HEK293 (cell line): Measurements from ENCODE around the gene LCN6.

Experiments
- CTCF ChIA-PET: fragments of 350-600 bp; formaldehyde crosslinking; extraction: SDS; loops from one replicate; lab custom pipeline; 2021; ENCODE audit warnings: antibody characterized with exemption; lab: Yijun Ruan, JAX
- POLR2A ChIA-PET: fragments of 300-600 bp; formaldehyde crosslinking; extraction: SDS; loops from one replicate; lab custom pipeline; 2020; ENCODE audit warnings: antibody characterized with exemption, inconsistent platforms; lab: Yijun Ruan, JAX
- H3K27ac ChIP-seq: fragments of 200-500 bp; sonication (Bioruptor generic); 2 replicates; pipeline ENCODE4 v1.5.1; 2014; ENCODE audit warnings: low read depth, low read length, control low read depth, inconsistent platforms; ENCODE audit errors: extremely low read depth
- H3K36me3 ChIP-seq, 2 experiments: fragments of 200-500 bp in 1 of 2; sonication (Bioruptor generic) in 1 of 2; 1 replicate in 1 of 2; 2 replicates in 1 of 2; pipeline ENCODE4 v1.5.1; 2014 to 2017; ENCODE audit warnings: inconsistent platforms in 2 of 2, low read length in 2 of 2; ENCODE audit not compliant: control insufficient read depth in 2 of 2, insufficient read depth in 1 of 2
- H3K4me1 ChIP-seq: fragments of 200-500 bp; sonication (Bioruptor generic); 2 replicates; pipeline ENCODE4 v1.5.1; 2014; ENCODE audit warnings: mild to moderate bottlenecking, low read length, inconsistent platforms; ENCODE audit not compliant: control insufficient read depth, insufficient read depth
- H3K4me3 ChIP-seq: 2 replicates; pipeline ENCODE4 v1.5.1; 2011; ENCODE audit warnings: low read depth, mild to moderate bottlenecking, control low read depth, low read length, moderate library complexity
- H3K9me3 ChIP-seq: fragments of 200-500 bp; sonication (Bioruptor generic); 2 replicates; pipeline ENCODE4 v1.5.1; 2014; ENCODE audit warnings: low read depth, low read length, inconsistent platforms; ENCODE audit not compliant: control insufficient read depth, insufficient read depth
- GFI1B ChIP-seq: fragments of 450-650 bp; formaldehyde crosslinking; IDR thresholded peaks from 2 replicates; pipeline ENCODE4 v1.5.1; 2016; ENCODE audit warnings: missing biosample characterization, missing genetic modification characterization
- HOXC10 ChIP-seq: sonication (generic); formaldehyde crosslinking; IDR thresholded peaks from 2 replicates; pipeline ENCODE4 v1.8.1; 2023; ENCODE audit warnings: mild to moderate bottlenecking, missing genetic modification reagents
- PRDM6 ChIP-seq: fragments of 450-650 bp; formaldehyde crosslinking; IDR thresholded peaks from 2 replicates; pipeline ENCODE4 v1.5.1; 2017; ENCODE audit warnings: missing biosample characterization, missing genetic modification characterization
- TRIM28 ChIP-seq: IDR thresholded peaks from 2 replicates; pipeline ENCODE4 v1.6.1; 2011; ENCODE audit warnings: low read length, control low read depth, borderline replicate concordance
- ZNF121 ChIP-seq: fragments of 450-650 bp; formaldehyde crosslinking; IDR thresholded peaks from 2 replicates; pipeline ENCODE4 v1.5.1; 2016; ENCODE audit warnings: missing biosample characterization, missing genetic modification characterization
- ZNF132 ChIP-seq: fragments of 450-650 bp; formaldehyde crosslinking; IDR thresholded peaks from 2 replicates; pipeline ENCODE4 v1.5.1; 2017; ENCODE audit warnings: missing biosample characterization, missing genetic modification characterization, borderline replicate concordance
- ZNF175 ChIP-seq: fragments of 450-650 bp; formaldehyde crosslinking; IDR thresholded peaks from 2 replicates; pipeline ENCODE4 v1.5.1; 2016; ENCODE audit warnings: missing biosample characterization, missing genetic modification characterization
- ZNF248 ChIP-seq: fragments of 450-650 bp; formaldehyde crosslinking; IDR thresholded peaks from 2 replicates; pipeline ENCODE4 v1.5.1; 2017; ENCODE audit warnings: missing biosample characterization, missing genetic modification characterization
- ZNF292 ChIP-seq: fragments of 450-650 bp; formaldehyde crosslinking; IDR thresholded peaks from 2 replicates; pipeline ENCODE4 v1.5.1; 2016; ENCODE audit warnings: low read depth, missing biosample characterization, missing genetic modification characterization, borderline replicate concordance
- ZNF335 ChIP-seq: fragments of 450-650 bp; formaldehyde crosslinking; conservative IDR thresholded peaks from 2 replicates; pipeline ENCODE4 v1.5.1; 2016; ENCODE audit warnings: missing biosample characterization, missing genetic modification characterization
- ZNF394 ChIP-seq: fragments of 450-650 bp; formaldehyde crosslinking; IDR thresholded peaks from 2 replicates; pipeline ENCODE4 v1.5.1; 2016; ENCODE audit warnings: missing biosample characterization, missing genetic modification characterization, mild to moderate bottlenecking, moderate library complexity, borderline replicate concordance
- ZNF398 ChIP-seq: fragments of 450-650 bp; formaldehyde crosslinking; IDR thresholded peaks from 2 replicates; pipeline ENCODE4 v1.5.1; 2017; ENCODE audit warnings: missing biosample characterization, missing genetic modification characterization
- ZNF423 ChIP-seq: fragments of 450-650 bp; formaldehyde crosslinking; IDR thresholded peaks from 2 replicates; pipeline ENCODE4 v1.5.1; 2016; ENCODE audit warnings: missing biosample characterization, missing genetic modification characterization
- ZNF48 ChIP-seq: fragments of 450-650 bp; formaldehyde crosslinking; IDR thresholded peaks from 2 replicates; pipeline ENCODE4 v1.5.1; 2016; ENCODE audit warnings: missing biosample characterization, missing genetic modification characterization
- ZNF600 ChIP-seq: fragments of 450-650 bp; formaldehyde crosslinking; IDR thresholded peaks from 2 replicates; pipeline ENCODE4 v1.5.1; 2016; ENCODE audit warnings: missing biosample characterization, missing genetic modification characterization
- ZNF645 ChIP-seq: fragments of 450-650 bp; formaldehyde crosslinking; IDR thresholded peaks from 2 replicates; pipeline ENCODE4; 2016; ENCODE audit warnings: missing biosample characterization, missing genetic modification characterization
- ZNF658 ChIP-seq: fragments of 450-650 bp; formaldehyde crosslinking; IDR thresholded peaks from 2 replicates; pipeline ENCODE4; 2016; ENCODE audit warnings: missing biosample characterization, missing genetic modification characterization
- ZNF777 ChIP-seq: fragments of 450-650 bp; formaldehyde crosslinking; IDR thresholded peaks from 2 replicates; pipeline ENCODE4 v1.5.1; 2017; ENCODE audit warnings: missing biosample characterization, missing genetic modification characterization, borderline replicate concordance
- ZSCAN30 ChIP-seq: fragments of 450-650 bp; IDR thresholded peaks from 2 replicates; pipeline ENCODE4 v1.5.1; 2018; ENCODE audit warnings: missing biosample characterization, mild to moderate bottlenecking, missing genetic modification characterization, moderate library complexity

The LCN6 gene

GRCh38 chr9:136700959-136701667 lies 47.2 kb downstream of the LCN6 start:
- Histone ChIP-seq H3K36me3 (no peaks in the 10 kb centered on the region), H3K4me1 (no peaks in the 10 kb centered on the region), H3K4me3 (no peak overlapping the region), H3K27ac (no peak overlapping the region), H3K9me3 (no peaks in the 10 kb centered on the region)
- TF ChIP-seq ZNF292 (tag by site-specific recombination) (no peak), PRDM6 (no peak), ZNF658 (no peak), ZNF777 (tag by site-specific recombination) (no peak), ZNF48 (tag by site-specific recombination) (no peak), ZNF600 (no peak), ZNF398 (tag by site-specific recombination) (no peak), ZNF175 (no peak), ZNF248 (no peak), ZNF132 (tag by site-specific recombination) (no peak), GFI1B (no peak), ZSCAN30 (tag by site-specific recombination) (no peak), TRIM28 (no peak), ZNF394 (no peak), ZNF423 (no peak), HOXC10 (no peak)
- ChIA-PET POLR2A (interaction anchor here (0.6 to 1.1 kb wide), 4 partner anchors 14 to 27 kb away, joined by 3 to 5 read pairs (median 4); partner anchors contain the start of gene AGPAT2), CTCF (interaction anchor here (0.6 to 1.1 kb wide), 5 partner anchors 26 to 676 kb away, joined by 3 to 8 read pairs (median 4); no protein-coding TSS in a partner anchor)

- H3K4me1 ChIP-seq: no peaks in the 10 kb centered on the region
- no peak overlapping the region for H3K4me3 ChIP-seq
- no peak overlapping the region for H3K27ac ChIP-seq
- H3K36me3 ChIP-seq: no peaks in the 10 kb centered on the region
- CTCF ChIA-PET: interaction anchor here (0.6 to 1.1 kb wide), 5 partner anchors 25 to 211 kb away, joined by 3 to 8 read pairs (median 4); no protein-coding TSS in a partner anchor
- no peaks in the 10 kb centered on the region for H3K9me3 ChIP-seq
- POLR2A ChIA-PET: interaction anchor here (0.8 to 1.1 kb wide), 2 partner anchors 14 to 27 kb away, joined by 3 to 5 read pairs; partner anchors contain the start of gene AGPAT2
- peak; percentile 78 for TF ChIP-seq ZNF121
- no peak for TF ChIP-seq ZNF645 (tag by site-specific recombination)
- TF ChIP-seq ZNF335: peak; percentile 29; the same call in 1 of the 2 replicates
Measured at GRCh38 chr9:136700304-136700703, 48.0 kb downstream of the LCN6 start.
